ENCODE results near the gene LCN1. TPM values are rescaled to one million over a fixed set of nuclear protein-coding genes. Genes with fewer than 3 reads are reported as not detected.

Gene LCN1
- total and polyA plus RNA-seq, 10 donors = 0.09 TPM; not detected in 9

DNA sequence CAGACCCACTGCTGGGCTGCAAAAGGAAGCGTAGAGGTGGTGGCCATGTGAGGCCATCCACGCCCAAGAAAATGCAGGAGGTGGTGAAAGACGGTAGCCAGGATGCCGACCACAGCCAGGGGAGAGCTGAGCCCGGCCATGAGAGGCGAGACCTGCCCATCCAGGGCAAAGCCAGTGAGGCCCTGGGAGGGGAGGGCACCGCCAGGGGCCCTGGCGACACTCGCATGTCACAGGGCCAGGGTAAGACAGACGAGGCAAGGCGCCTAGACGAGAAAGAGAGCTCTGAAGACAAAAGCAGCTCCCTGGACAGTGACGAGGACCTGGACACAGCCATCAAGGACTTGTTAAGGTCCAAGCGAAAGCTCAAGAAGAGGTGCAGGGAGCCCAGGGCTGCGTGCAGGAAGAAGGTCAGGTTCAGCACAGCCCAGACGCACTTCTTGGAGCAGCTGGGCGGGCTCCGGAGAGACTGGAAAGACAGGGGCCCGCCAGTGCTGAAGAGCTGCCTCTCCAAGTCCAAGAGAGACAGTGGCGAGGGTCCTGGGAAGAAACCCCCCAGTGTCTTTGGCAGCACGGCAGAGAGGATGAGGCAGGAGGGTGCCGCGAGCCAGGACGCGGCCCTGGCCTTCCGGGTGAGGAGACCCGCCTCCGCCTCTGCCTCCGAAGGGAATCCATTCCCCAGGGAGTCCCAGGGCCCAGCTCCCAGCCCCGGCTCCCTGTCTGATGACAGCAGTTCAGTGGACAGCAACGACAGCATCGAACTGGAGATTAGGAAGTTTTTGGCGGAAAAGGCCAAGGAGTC, 34.8 kb upstream of the LCN1 start:
- 91 to 96% (median 95%) methylated on average over 33 of the region's 33 CpGs for WGBS, 5 donors
- DNase-seq = peak; percentile 67
- intact Hi-C loops (cut with DNase I; ENCODE audit: low total_unique reads) = no loop called here

DNA sequence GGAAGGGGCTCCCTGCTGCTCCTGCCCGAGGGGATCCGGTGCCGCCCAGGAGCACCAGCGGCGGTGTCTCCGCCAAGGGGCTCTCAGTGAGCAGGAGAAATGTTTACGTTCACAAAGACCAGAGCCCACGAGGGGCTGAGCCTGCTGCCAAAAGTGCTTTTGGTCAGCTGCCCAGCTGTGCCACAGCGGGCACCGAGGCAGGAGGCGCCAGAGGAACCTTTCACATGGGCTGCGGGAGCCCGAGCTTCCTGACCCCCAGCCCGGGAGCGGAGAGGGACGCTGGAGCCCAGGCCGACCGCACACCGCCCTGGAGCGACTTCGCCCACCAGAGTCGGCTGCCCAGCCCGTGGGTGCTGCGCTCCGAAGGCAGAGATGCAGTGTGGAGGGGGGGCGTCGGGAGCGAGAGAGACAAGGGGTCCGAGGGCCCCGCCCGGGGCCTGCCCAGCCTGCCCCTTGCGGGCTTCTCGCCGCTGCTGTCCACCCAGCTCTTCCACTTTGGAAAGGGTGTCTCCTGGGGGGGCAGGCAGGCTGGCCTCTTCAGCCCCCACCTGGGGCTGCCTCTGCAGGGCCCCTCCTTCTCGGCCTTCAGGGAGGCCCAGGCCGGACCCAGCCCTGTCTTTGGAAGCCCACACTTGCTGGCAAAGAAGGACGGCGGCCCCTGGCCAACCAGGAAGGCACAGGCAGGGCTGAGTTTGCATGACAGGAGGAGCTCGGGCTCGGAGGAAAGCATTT, 33.8 kb upstream of the LCN1 start:
- peaks cover 0 to 8% (median 0%) of the 10 kb centered on the region in 7 donors for H3K27me3 ChIP-seq (replicated peaks in 1 of 7)
- 88 to 95% (median 95%) methylated on average over 21 to 40 of the region's 40 CpGs for WGBS, 5 donors
- no peak overlapping the region for H3K4me3 ChIP-seq
- no peak overlapping the region for H3K27ac ChIP-seq
- intact Hi-C loops (cut with DNase I; ENCODE audit: low total_unique reads) = no loop called here
- H3K9me3 ChIP-seq = no peaks in the 10 kb centered on the region
- peaks cover 0 to 63% (median 33%) of the 10 kb centered on the region in 6 donors for H3K36me3 ChIP-seq
- DNase-seq = peak; percentile 60
- no peak for TF ChIP-seq POLR2AphosphoS5 (IDR thresholded peaks at IDR 0.05)
- no peak for TF ChIP-seq POLR2A (IDR thresholded peaks at IDR 0.05)
- TF ChIP-seq, protein P1, sequence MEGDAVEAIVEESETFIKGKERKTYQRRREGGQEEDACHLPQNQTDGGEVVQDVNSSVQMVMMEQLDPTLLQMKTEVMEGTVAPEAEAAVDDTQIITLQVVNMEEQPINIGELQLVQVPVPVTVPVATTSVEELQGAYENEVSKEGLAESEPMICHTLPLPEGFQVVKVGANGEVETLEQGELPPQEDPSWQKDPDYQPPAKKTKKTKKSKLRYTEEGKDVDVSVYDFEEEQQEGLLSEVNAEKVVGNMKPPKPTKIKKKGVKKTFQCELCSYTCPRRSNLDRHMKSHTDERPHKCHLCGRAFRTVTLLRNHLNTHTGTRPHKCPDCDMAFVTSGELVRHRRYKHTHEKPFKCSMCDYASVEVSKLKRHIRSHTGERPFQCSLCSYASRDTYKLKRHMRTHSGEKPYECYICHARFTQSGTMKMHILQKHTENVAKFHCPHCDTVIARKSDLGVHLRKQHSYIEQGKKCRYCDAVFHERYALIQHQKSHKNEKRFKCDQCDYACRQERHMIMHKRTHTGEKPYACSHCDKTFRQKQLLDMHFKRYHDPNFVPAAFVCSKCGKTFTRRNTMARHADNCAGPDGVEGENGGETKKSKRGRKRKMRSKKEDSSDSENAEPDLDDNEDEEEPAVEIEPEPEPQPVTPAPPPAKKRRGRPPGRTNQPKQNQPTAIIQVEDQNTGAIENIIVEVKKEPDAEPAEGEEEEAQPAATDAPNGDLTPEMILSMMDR (IDR thresholded peaks at IDR 0.05 in 8 of 11, conservative IDR thresholded peaks at IDR 0.05 in 3 of 11) = no peak
- no peaks in the 10 kb centered on the region for H3K4me1 ChIP-seq

More for the DNA sequence above, 34.8 kb upstream of the LCN1 start:
- H3K27me3 ChIP-seq (replicated peaks in 1 of 7) = peaks cover 0 to 18% (median 0%) of the 10 kb centered on the region in 7 donors
- H3K36me3 ChIP-seq = peaks cover 0 to 63% (median 33%) of the 10 kb centered on the region in 6 donors
- H3K4me1 ChIP-seq = peaks cover 0 to 8% (median 0%) of the 10 kb centered on the region in 6 donors
- H3K27ac ChIP-seq = no peak overlapping the region
- TF ChIP-seq POLR2A (IDR thresholded peaks at IDR 0.05) = no peak
- TF ChIP-seq, protein P1 (IDR thresholded peaks at IDR 0.05 in 8 of 11, conservative IDR thresholded peaks at IDR 0.05 in 3 of 11) = no peak
- TF ChIP-seq POLR2AphosphoS5 (IDR thresholded peaks at IDR 0.05) = no peak
- no peak overlapping the region for H3K4me3 ChIP-seq
- H3K9me3 ChIP-seq = no peaks in the 10 kb centered on the region

DNA sequence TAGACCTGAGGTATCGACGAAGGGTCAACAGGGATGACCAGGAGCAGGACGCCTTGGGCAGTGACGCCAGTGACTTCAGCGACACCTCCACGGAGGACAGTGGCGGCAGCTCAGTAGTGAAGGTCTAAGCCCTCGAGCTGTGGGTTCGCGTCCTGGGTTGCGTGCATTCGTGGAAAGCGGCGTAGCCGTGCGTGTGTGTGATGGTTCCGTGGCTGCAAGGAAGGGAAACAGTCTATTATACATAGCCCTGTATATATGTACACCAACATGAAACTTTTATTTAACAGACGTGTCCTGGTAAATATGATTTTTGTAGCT, 33.3 kb upstream of the LCN1 start:
- whole genome bisulfite sequencing, 5 donors = 94 to 97% (median 95%) methylated on average over 18 of the region's 18 CpGs

More for the DNA sequence above, 33.3 kb upstream of the LCN1 start:
- DNase-seq = no peak
- H3K27ac ChIP-seq = no peak overlapping the region
- no peaks in the 10 kb centered on the region for H3K9me3 ChIP-seq
- peaks cover 0 to 8% (median 0%) of the 10 kb centered on the region in 7 donors for H3K27me3 ChIP-seq (replicated peaks in 1 of 7)
- TF ChIP-seq POLR2AphosphoS5 (IDR thresholded peaks at IDR 0.05) = no peak
- no peak for TF ChIP-seq POLR2A (IDR thresholded peaks at IDR 0.05)
- TF ChIP-seq, protein P1 (IDR thresholded peaks at IDR 0.05 in 8 of 11, conservative IDR thresholded peaks at IDR 0.05 in 3 of 11) = no peak
- H3K36me3 ChIP-seq = peaks cover 0 to 63% (median 33%) of the 10 kb centered on the region in 6 donors
- intact Hi-C loops (cut with DNase I; ENCODE audit: low total_unique reads) = no loop called here
- no peak overlapping the region for H3K4me3 ChIP-seq
- H3K4me1 ChIP-seq = no peaks in the 10 kb centered on the region
